ENCODE data around the gene CD59. TPM values are rescaled to one million over a fixed set of nuclear protein-coding genes. Genes with fewer than 3 reads are reported as not detected.

The CD59 gene
- polyA plus RNA-seq, 1 donor from 2014 or later: 248 TPM

DNA sequence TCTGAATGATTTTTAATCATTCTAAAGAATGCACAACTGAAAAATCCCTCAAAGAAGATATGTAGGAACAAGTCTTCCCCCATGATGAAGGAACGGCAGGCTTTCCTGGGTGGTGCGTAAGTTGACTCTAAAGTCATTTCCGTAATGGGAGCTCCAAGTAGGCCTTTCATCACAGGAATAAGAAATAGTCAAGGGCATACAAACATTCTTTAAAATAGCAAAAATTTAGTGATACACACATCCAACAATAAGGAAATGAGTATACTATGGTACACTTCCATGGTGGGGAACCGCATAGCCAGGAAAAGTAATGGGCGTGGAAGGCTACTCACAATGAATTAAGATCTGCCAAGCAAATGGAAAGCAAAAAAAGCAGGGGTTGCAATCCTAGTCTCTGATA is 10.7 kb downstream of the CD59 start:
- no peaks in the 10 kb centered on the region for H3K27me3 ChIP-seq (ENCODE audit: insufficient read depth, low read depth, low read length)
- TF ChIP-seq EZH2 (IDR thresholded peaks at IDR 0.05; ENCODE audit: borderline replicate concordance, insufficient read depth, low read length, poor library complexity, severe bottlenecking) (no peak), EP300 (conservative IDR thresholded peaks at IDR 0.05; ENCODE audit: poor library complexity, severe bottlenecking) (no peak), CTCF (IDR thresholded peaks at IDR 0.05; ENCODE audit: poor library complexity, severe bottlenecking) (no peak), SMC3 (conservative IDR thresholded peaks at IDR 0.05; ENCODE audit: poor library complexity) (no peak), TAF1 (IDR thresholded peaks at IDR 0.05; ENCODE audit: low read depth) (no peak), POLR2AphosphoS5 (IDR thresholded peaks at IDR 0.05) (no peak), MXI1 (conservative IDR thresholded peaks at IDR 0.05; ENCODE audit: poor library complexity, severe bottlenecking) (no peak), RAD21 (conservative IDR thresholded peaks at IDR 0.05) (no peak)
- TF ChIP-seq, protein P1, sequence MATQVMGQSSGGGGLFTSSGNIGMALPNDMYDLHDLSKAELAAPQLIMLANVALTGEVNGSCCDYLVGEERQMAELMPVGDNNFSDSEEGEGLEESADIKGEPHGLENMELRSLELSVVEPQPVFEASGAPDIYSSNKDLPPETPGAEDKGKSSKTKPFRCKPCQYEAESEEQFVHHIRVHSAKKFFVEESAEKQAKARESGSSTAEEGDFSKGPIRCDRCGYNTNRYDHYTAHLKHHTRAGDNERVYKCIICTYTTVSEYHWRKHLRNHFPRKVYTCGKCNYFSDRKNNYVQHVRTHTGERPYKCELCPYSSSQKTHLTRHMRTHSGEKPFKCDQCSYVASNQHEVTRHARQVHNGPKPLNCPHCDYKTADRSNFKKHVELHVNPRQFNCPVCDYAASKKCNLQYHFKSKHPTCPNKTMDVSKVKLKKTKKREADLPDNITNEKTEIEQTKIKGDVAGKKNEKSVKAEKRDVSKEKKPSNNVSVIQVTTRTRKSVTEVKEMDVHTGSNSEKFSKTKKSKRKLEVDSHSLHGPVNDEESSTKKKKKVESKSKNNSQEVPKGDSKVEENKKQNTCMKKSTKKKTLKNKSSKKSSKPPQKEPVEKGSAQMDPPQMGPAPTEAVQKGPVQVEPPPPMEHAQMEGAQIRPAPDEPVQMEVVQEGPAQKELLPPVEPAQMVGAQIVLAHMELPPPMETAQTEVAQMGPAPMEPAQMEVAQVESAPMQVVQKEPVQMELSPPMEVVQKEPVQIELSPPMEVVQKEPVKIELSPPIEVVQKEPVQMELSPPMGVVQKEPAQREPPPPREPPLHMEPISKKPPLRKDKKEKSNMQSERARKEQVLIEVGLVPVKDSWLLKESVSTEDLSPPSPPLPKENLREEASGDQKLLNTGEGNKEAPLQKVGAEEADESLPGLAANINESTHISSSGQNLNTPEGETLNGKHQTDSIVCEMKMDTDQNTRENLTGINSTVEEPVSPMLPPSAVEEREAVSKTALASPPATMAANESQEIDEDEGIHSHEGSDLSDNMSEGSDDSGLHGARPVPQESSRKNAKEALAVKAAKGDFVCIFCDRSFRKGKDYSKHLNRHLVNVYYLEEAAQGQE (IDR thresholded peaks at IDR 0.05; ENCODE audit: borderline replicate concordance): no peak
- H3K9me2 ChIP-seq (ENCODE audit: insufficient read depth, low read length): no peaks in the 10 kb centered on the region
- no peaks in the 10 kb centered on the region for H3F3A ChIP-seq (ENCODE audit: insufficient read depth, low read length, poor library complexity, severe bottlenecking)
- peaks cover 8% of the 10 kb centered on the region for H3K79me2 ChIP-seq (replicated peaks; ENCODE audit: insufficient read depth, low read length)
- H3K36me3 ChIP-seq (ENCODE audit: insufficient read depth, low read length): no peaks in the 10 kb centered on the region
- no peak overlapping the region for H2AFZ ChIP-seq (ENCODE audit: low read depth, low read length)
- H3K4me2 ChIP-seq (ENCODE audit: low read length): no peak overlapping the region
- H3K9me3 ChIP-seq (ENCODE audit: low read length): no peaks in the 10 kb centered on the region
- H3K4me3 ChIP-seq (ENCODE audit: low read length): no peak overlapping the region
- H3K9ac ChIP-seq (ENCODE audit: low read length): no peak overlapping the region
- no peak overlapping the region for H3K27ac ChIP-seq (ENCODE audit: low read length)
- no peaks in the 10 kb centered on the region for H4K20me1 ChIP-seq (ENCODE audit: insufficient read depth)

DNA sequence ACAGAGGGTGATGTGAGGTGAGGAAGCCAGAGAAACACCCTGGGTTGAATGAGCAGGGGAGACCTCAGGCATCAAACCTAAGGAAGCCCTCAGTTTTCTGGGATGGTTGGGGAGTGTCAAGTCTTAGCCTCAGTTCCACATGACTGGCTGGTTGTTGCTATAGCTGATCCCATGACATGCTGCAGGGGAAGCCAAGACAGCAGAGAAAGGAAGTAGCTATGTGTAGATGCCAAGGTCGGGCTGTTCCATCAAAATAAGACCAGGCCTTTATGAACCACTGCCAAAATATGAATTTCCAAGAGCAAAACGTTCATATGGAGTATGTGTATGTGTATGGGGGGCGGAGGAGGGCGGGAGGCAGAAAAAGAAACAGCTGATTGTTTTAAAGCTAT is 11.6 kb downstream of the CD59 start:
- Histone ChIP-seq H3K4me3 (ENCODE audit: low read length) (no peak overlapping the region), H3K9ac (ENCODE audit: low read length) (no peak overlapping the region), H4K20me1 (ENCODE audit: insufficient read depth) (no peaks in the 10 kb centered on the region)

More for the DNA sequence above, 11.6 kb downstream of the CD59 start:
- no peaks in the 10 kb centered on the region for H3K9me2 ChIP-seq (ENCODE audit: insufficient read depth, low read length)
- no peak overlapping the region for H3K4me2 ChIP-seq (ENCODE audit: low read length)
- H3K27ac ChIP-seq (ENCODE audit: low read length): no peak overlapping the region
- H3K36me3 ChIP-seq (ENCODE audit: insufficient read depth, low read length): no peaks in the 10 kb centered on the region
- no peaks in the 10 kb centered on the region for H3K27me3 ChIP-seq (ENCODE audit: insufficient read depth, low read depth, low read length)
- TF ChIP-seq RAD21 (conservative IDR thresholded peaks at IDR 0.05) (no peak), EZH2 (IDR thresholded peaks at IDR 0.05; ENCODE audit: borderline replicate concordance, insufficient read depth, low read length, poor library complexity, severe bottlenecking) (no peak), TAF1 (IDR thresholded peaks at IDR 0.05; ENCODE audit: low read depth) (no peak), EP300 (conservative IDR thresholded peaks at IDR 0.05; ENCODE audit: poor library complexity, severe bottlenecking) (no peak), MXI1 (conservative IDR thresholded peaks at IDR 0.05; ENCODE audit: poor library complexity, severe bottlenecking) (no peak), POLR2AphosphoS5 (IDR thresholded peaks at IDR 0.05) (no peak), SMC3 (conservative IDR thresholded peaks at IDR 0.05; ENCODE audit: poor library complexity) (no peak), CTCF (IDR thresholded peaks at IDR 0.05; ENCODE audit: poor library complexity, severe bottlenecking) (no peak)
- TF ChIP-seq, protein P1 (IDR thresholded peaks at IDR 0.05; ENCODE audit: borderline replicate concordance): no peak
- no peaks in the 10 kb centered on the region for H3F3A ChIP-seq (ENCODE audit: insufficient read depth, low read length, poor library complexity, severe bottlenecking)
- H3K9me3 ChIP-seq (ENCODE audit: low read length): no peaks in the 10 kb centered on the region
- H2AFZ ChIP-seq (ENCODE audit: low read depth, low read length): no peak overlapping the region
- peaks cover 8% of the 10 kb centered on the region for H3K79me2 ChIP-seq (replicated peaks; ENCODE audit: insufficient read depth, low read length)
